ENCODE data around the gene RANBP1. TPM values are rescaled to one million over a fixed set of nuclear protein-coding genes. Genes with fewer than 3 reads are reported as not detected.

RANBP1 gene
- total RNA-seq, 1 experiment from 2014 or later = 443 TPM

GRCh38 chr22:20102203-20102780 lies 13.6 kb upstream of the RANBP1 start:
- no peaks in the 10 kb centered on the region for H3K27me3 Mint-ChIP-seq (ENCODE audit: low read depth)
- POLR2A ChIA-PET = no interaction called here
- H3K4me3 Mint-ChIP-seq = no peak overlapping the region
- peak overlapping the region; percentile 46; the same call in 1 of the 2 replicates for H3K27ac Mint-ChIP-seq
- H3K36me3 Mint-ChIP-seq = peaks cover 84% of the 10 kb centered on the region
- H3K4me1 Mint-ChIP-seq = peaks cover 20% of the 10 kb centered on the region
- CTCF ChIA-PET = interaction anchor here (0.7 kb wide), 1 partner anchor 41 kb away, joined by 4 read pairs; no protein-coding TSS in a partner anchor
- ATAC-seq (peak; percentile 47; the same call in 1 of the 2 replicates), DNase-seq (ENCODE audit: low spot score) (no peak)
- TF ChIP-seq ZNF263 (CRISPR knock-in tag; IDR thresholded peaks at IDR 0.05; ENCODE audit: low read depth) (no peak), TEAD4 (CRISPR knock-in tag; IDR thresholded peaks at IDR 0.05) (no peak), ATF1 (CRISPR knock-in tag; IDR thresholded peaks at IDR 0.05) (no peak), AFF4 (CRISPR knock-in tag; IDR thresholded peaks at IDR 0.05; ENCODE audit: borderline replicate concordance) (no peak)
- H3K9me3 Mint-ChIP-seq = no peaks in the 10 kb centered on the region

GRCh38 chr22:20105456-20106204 lies 10.3 kb upstream of the RANBP1 start:
- H3K27ac Mint-ChIP-seq = no peak overlapping the region
- peaks cover 75% of the 10 kb centered on the region for H3K36me3 Mint-ChIP-seq
- peaks cover 6% of the 10 kb centered on the region for H3K4me1 Mint-ChIP-seq
- ChIA-PET CTCF (no interaction called here), POLR2A (no interaction called here)
- no peaks in the 10 kb centered on the region for H3K27me3 Mint-ChIP-seq (ENCODE audit: low read depth)
- DNase-seq (ENCODE audit: low spot score) (no peak), ATAC-seq (no peak)
- no peak for TF ChIP-seq ZNF423 (CRISPR knock-in tag; IDR thresholded peaks at IDR 0.05)
- no peak for TF ChIP-seq NR2C2 (CRISPR knock-in tag; IDR thresholded peaks at IDR 0.05)
- no peak for TF ChIP-seq ATF3 (CRISPR knock-in tag; conservative IDR thresholded peaks at IDR 0.05)
- no peak for TF ChIP-seq CREB1 (CRISPR knock-in tag; IDR thresholded peaks at IDR 0.05)
- TF ChIP-seq FOXP1 (CRISPR knock-in tag; IDR thresholded peaks at IDR 0.05; ENCODE audit: borderline replicate concordance) = no peak
- TF ChIP-seq NFATC4 (CRISPR knock-in tag; IDR thresholded peaks at IDR 0.05) = no peak
- TF ChIP-seq ZNF512 (CRISPR knock-in tag; IDR thresholded peaks at IDR 0.05; ENCODE audit: borderline replicate concordance) = no peak
- TF ChIP-seq CDX4 (CRISPR knock-in tag; IDR thresholded peaks at IDR 0.05; ENCODE audit: borderline replicate concordance) = no peak
- no peak for TF ChIP-seq ZNF232 (CRISPR knock-in tag; IDR thresholded peaks at IDR 0.05)
- TF ChIP-seq ZMAT4 (CRISPR knock-in tag; IDR thresholded peaks at IDR 0.05) = no peak
- H3K4me3 Mint-ChIP-seq = no peak overlapping the region
- H3K9me3 Mint-ChIP-seq = no peaks in the 10 kb centered on the region
